Adipocyte (in vitro differentiated cells): ENCODE data around the gene RBM26.

Experiments used
- DNase-seq: peaks from one replicate; pipeline ENCODE4 v3.0.0-alpha.2; 2015; ENCODE audit warnings: low read depth
- H3K27me3 ChIP-seq: replicated peaks from 2 replicates; pipeline ENCODE4 v1.7.0; 2013; ENCODE audit warnings: mild to moderate bottlenecking, low read length, moderate library complexity; ENCODE audit not compliant: control insufficient read depth, insufficient read depth
- H3K36me3 ChIP-seq: 2 replicates; pipeline ENCODE4 v1.7.0; 2013; ENCODE audit warnings: low read length, mild to moderate bottlenecking, moderate library complexity; ENCODE audit not compliant: control insufficient read depth, insufficient read depth, severe bottlenecking
- H3K4me1 ChIP-seq: 2 replicates; pipeline ENCODE4 v1.7.0; 2013; ENCODE audit warnings: mild to moderate bottlenecking, low read length, moderate library complexity; ENCODE audit not compliant: control insufficient read depth, insufficient read depth
- H3K4me3 ChIP-seq: 2 replicates; pipeline ENCODE4 v1.7.0; 2013; ENCODE audit warnings: mild to moderate bottlenecking, low read length, moderate library complexity
- H3K9ac ChIP-seq: 2 replicates; pipeline ENCODE4 v1.7.0; 2013; ENCODE audit warnings: mild to moderate bottlenecking, low read length, moderate library complexity
- H3K9me3 ChIP-seq: 2 replicates; pipeline ENCODE4 v1.7.0; 2013; ENCODE audit warnings: mild to moderate bottlenecking, low read length, moderate library complexity; ENCODE audit not compliant: control insufficient read depth

RBM26 gene

DNA sequence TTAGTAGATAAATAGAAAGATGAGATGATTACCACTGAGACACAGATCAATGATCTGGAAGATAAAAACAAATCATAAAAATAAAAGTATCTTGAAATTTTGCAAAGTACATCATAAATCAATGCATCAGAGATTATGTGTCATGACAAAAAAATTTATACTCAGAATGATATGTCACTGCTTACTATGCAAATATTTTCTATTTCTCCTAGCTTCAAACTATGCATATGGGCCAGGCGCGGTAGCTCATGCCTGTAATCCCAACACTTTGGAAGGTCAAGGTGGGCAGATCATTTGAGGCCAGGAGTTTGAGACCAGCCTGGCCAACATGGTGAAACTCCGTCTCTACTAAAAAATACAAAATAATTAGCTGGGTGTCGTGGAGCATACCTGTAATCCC lies 17.3 kb upstream of the RBM26 start:
- no peak for DNase-seq
- Histone ChIP-seq H3K4me3 (no peak overlapping the region), H3K9me3 (no peaks in the 10 kb centered on the region), H3K27me3 (no peaks in the 10 kb centered on the region), H3K36me3 (no peaks in the 10 kb centered on the region), H3K9ac (peak overlapping the region; percentile 12), H3K4me1 (no peaks in the 10 kb centered on the region)

DNA sequence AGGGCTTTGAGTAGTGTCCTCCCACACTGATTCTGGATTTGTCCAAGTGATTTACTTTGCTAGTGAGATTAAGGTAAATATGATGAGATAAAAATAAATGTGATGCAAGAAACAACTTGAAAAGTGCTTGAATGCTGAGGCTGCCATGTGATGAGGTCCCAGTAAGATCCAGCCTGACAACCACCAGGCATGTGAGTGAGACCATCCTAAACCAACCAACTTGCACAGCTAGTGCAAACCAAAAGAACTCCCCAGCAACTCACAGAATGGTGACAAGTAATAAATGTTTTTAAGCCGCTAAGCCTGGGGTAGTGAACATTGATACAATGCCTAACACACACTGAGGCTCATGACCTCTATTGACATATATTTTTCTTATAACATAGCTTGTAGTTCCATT lies 13.3 kb upstream of the RBM26 start:
- Histone ChIP-seq H3K9me3 (no peaks in the 10 kb centered on the region), H3K27me3 (no peaks in the 10 kb centered on the region), H3K4me1 (no peaks in the 10 kb centered on the region), H3K36me3 (peaks cover 5% of the 10 kb centered on the region), H3K9ac (no peak overlapping the region), H3K4me3 (no peak overlapping the region)
- no peak for DNase-seq

DNA sequence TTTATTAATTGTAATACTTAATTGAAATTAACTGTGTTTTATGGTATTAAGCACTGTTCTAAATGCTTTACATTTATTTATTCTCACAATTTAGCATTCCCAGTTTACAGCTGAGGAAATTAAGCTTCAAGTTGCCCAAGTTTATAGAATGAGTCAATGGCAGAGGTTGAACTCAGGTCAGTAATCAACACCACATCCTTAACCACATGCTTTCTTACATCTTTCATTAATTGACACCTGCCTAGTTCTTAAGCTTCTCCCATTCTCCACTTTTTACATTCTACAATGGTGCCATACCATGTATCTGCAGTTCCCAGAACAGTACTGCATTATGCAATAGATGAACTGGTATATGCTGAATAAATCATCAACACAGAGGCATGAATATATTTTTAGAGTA lies 11.7 kb upstream of the RBM26 start:
- no peak overlapping the region for H3K9ac ChIP-seq
- no peaks in the 10 kb centered on the region for H3K9me3 ChIP-seq
- H3K4me3 ChIP-seq: no peak overlapping the region
- no peak for DNase-seq
- no peaks in the 10 kb centered on the region for H3K4me1 ChIP-seq
- no peaks in the 10 kb centered on the region for H3K27me3 ChIP-seq
- H3K36me3 ChIP-seq: peaks cover 10% of the 10 kb centered on the region

DNA sequence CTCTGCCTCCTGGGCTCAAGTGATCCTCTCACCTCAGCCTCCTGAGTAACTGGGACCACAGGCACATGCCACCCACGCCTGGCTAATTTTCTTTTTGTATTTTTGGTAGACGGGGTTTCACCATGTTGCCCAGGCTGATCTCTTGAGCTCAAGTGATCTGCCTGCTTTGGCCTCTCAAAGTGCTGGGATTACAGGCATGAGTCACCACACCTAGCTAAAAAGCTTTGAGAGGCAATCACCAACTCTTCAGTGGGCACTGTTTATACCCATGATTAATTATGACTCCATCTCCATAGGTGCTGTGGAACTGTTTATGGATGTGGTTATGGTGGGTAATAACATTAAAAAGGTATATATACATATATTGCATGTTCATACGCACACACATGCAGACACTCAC lies 7.5 kb upstream of the RBM26 start:
- no peaks in the 10 kb centered on the region for H3K9me3 ChIP-seq
- no peak for DNase-seq
- no peak overlapping the region for H3K4me3 ChIP-seq
- H3K27me3 ChIP-seq: no peaks in the 10 kb centered on the region
- no peak overlapping the region for H3K9ac ChIP-seq
- peaks cover 10% of the 10 kb centered on the region for H3K36me3 ChIP-seq
- no peaks in the 10 kb centered on the region for H3K4me1 ChIP-seq

DNA sequence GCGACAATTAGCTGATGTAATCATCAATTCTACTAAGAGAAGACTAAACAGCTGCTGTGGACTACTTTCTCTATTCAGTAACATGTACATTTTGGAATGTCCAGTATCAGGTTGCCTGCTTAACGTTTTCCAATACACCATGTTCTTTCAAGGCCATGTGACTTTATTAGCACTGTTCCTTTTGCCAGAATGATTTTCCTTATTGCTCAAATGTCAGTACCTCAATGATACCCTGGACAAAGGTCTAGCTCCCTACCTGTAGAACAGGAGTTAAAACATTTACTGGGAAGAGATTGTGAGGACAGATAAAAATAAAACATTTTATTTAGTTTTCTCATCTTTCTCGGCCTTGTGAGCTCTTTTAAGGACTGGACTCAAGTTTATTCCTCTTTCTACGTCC lies 3.8 kb upstream of the RBM26 start:
- DNase-seq: no peak
- no peak overlapping the region for H3K4me3 ChIP-seq
- H3K27me3 ChIP-seq: no peaks in the 10 kb centered on the region
- peaks cover 12% of the 10 kb centered on the region for H3K4me1 ChIP-seq
- H3K9me3 ChIP-seq: no peaks in the 10 kb centered on the region
- peaks cover 5% of the 10 kb centered on the region for H3K36me3 ChIP-seq
- H3K9ac ChIP-seq: no peak overlapping the region

DNA sequence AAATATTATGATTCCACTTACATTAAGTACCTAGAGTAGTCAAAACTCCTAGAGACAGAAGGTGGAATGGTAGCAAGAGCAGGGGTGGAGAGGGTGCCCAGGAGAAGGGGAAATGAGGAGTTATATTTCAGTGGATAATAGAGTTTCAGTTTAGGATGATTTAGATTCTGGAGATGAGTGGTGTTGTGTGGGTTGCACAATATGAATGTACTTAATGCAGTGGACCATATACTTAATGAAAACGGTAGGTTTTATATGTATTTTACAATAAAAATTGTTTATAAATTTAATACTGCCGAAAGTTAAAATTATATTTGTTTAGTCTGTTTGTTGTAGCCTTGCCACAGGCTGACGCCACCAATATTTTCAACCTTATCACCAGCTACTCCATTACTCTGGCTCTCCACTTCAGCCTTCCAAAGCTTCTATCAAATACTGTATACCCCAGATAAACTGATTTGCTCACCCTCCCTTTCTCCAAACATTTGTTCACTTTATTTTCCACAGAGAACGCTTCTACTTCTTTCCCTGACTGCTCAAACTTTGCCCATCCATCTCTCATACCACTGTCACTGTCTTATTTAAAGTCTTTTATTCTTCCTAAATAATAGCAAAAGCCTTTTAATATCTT lies 1.4 kb upstream of the RBM26 start:
- H3K9ac ChIP-seq: peak overlapping the region; percentile 98
- H3K36me3 ChIP-seq: no peaks in the 10 kb centered on the region
- H3K4me1 ChIP-seq: peaks cover 36% of the 10 kb centered on the region
- DNase-seq: no peak
- H3K27me3 ChIP-seq: no peaks in the 10 kb centered on the region
- H3K4me3 ChIP-seq: peak overlapping the region; percentile 99
- H3K9me3 ChIP-seq: no peaks in the 10 kb centered on the region

DNA sequence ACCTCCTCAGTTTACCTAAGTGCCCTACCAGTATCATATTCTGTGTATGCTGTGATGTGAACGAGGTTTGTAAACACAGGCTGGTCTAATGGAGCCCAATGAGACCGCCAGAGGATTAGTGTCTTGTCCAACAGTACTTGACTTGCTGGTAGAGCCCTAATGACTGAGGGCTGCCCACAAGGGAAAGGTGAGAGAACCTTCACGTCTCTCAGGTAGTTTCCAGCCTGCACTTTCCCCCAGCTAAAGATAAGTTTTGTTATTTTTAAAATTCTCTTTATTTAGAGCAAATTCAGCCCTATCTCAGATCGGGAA lies 498 bp upstream of the RBM26 start:
- no peaks in the 10 kb centered on the region for H3K27me3 ChIP-seq
- H3K36me3 ChIP-seq: no peaks in the 10 kb centered on the region
- no peak for DNase-seq
- peak overlapping the region; percentile 99 for H3K4me3 ChIP-seq
- H3K4me1 ChIP-seq: peaks cover 45% of the 10 kb centered on the region
- H3K9ac ChIP-seq: peak overlapping the region; percentile 98
- H3K9me3 ChIP-seq: no peaks in the 10 kb centered on the region

DNA sequence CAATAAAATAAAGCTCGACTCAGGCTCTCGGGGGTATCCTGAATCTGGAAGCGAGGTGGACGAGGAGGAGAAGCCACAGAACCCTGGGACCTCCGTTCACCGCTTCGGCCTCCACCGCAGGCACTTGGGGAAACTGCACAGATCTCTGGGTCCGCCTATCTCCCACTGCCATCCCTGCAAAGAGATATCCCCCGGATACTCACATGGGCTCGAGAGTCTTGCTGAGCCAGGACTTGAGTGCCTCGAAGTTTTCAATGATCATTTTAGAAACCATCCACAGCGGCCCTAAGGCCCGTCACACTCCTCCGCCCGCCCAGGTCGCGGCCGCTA lies 589 bp downstream of the RBM26 start:
- Histone ChIP-seq H3K36me3 (no peaks in the 10 kb centered on the region), H3K4me1 (peaks cover 45% of the 10 kb centered on the region)
- DNase-seq: no peak

DNA sequence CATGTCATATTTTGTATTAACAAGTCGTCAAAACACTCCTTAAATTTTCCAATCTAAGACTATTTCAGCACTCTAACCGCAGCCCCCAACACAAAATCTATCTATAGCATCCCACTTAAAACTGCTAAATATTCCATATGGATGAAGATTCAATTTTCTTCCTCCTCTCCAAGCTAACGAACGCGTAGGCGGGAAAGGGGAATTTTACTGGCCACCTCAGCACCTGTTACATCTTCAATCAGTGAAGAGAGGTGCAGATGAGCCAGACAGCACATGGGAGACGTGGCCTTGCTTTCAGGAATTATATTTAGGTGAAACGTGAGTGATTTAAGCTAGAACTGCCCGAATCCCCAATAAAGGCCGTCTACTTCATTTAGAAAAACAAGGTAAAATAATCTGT lies 1.1 kb downstream of the RBM26 start:
- Histone ChIP-seq H3K27me3 (no peaks in the 10 kb centered on the region), H3K4me3 (peak overlapping the region; percentile 99), H3K4me1 (peaks cover 45% of the 10 kb centered on the region), H3K9me3 (no peaks in the 10 kb centered on the region), H3K9ac (peak overlapping the region; percentile 98), H3K36me3 (peaks cover 3% of the 10 kb centered on the region)
- peak; percentile 32 for DNase-seq

More for the DNA sequence above, 589 bp downstream of the RBM26 start:
- H3K4me3 ChIP-seq: peak overlapping the region; percentile 99
- peak overlapping the region; percentile 98 for H3K9ac ChIP-seq
- H3K27me3 ChIP-seq: no peaks in the 10 kb centered on the region
- H3K9me3 ChIP-seq: no peaks in the 10 kb centered on the region

DNA sequence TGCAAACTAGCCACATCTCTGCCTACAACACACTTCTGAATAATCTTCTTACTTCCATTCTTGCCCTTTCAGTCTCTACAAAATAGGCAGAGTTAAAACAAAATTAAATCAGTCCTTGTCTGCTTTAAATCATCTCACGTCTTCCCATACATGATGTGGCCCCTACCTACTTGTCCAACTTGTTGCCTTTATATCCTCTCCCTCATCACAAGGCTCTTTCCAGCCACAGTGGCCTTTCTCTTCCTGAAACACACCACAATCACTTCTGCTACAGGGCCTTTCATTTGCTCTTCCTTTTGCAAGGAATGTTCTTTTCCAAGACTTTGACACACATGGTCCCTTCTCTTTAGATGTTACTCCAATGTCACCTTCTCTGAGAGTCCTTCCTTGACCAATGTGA lies 1.7 kb downstream of the RBM26 start:
- peak overlapping the region; percentile 98 for H3K9ac ChIP-seq
- no peaks in the 10 kb centered on the region for H3K27me3 ChIP-seq
- H3K9me3 ChIP-seq: no peaks in the 10 kb centered on the region
- peaks cover 45% of the 10 kb centered on the region for H3K4me1 ChIP-seq
- H3K4me3 ChIP-seq: peak overlapping the region; percentile 99
- peak; percentile 14 for DNase-seq
- peaks cover 9% of the 10 kb centered on the region for H3K36me3 ChIP-seq

DNA sequence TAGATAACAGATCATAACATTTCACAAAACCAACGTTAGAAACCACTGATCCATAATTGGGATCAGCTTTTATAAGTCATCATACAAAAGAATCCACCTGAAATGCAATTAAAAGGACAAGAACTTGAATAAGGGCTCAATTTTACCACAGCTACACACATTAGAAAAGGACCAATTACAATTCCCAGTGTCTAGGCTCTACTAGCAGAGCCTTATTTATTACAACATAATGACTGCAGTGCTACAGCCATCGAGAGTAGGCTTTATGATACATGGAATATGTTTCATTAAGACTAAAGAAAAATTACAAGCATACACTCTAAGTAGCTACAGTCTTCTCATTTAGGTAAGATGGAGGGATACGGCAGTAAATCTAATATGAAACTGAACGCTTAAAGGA lies 2.9 kb downstream of the RBM26 start:
- H3K9me3 ChIP-seq: no peaks in the 10 kb centered on the region
- peak overlapping the region; percentile 99 for H3K4me3 ChIP-seq
- H3K4me1 ChIP-seq: peaks cover 53% of the 10 kb centered on the region
- H3K36me3 ChIP-seq: peaks cover 17% of the 10 kb centered on the region
- peak; percentile 23 for DNase-seq
- no peak overlapping the region for H3K9ac ChIP-seq
- H3K27me3 ChIP-seq: no peaks in the 10 kb centered on the region

DNA sequence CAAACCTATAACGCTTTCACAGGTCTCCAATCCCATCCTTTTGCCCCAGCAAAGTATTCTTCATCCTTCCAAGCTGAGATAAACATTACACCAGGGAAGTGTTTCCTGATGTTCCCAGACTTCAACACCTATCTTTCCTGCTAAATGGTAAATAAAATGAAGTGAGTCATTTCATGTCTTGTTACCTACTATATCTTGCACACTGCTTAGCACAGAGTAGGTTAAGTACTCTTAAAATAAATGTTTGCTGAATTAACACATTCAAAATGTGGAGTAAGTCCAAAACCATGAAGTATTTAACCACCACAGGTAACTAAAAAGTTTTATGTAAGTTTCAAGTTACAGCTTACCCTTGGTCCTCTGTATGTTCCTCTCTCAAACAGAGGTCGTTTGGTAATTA lies 3.4 kb downstream of the RBM26 start:
- no peak for DNase-seq
- Histone ChIP-seq H3K9ac (peak overlapping the region; percentile 5), H3K9me3 (no peaks in the 10 kb centered on the region), H3K4me3 (peak overlapping the region; percentile 99), H3K36me3 (peaks cover 17% of the 10 kb centered on the region), H3K27me3 (no peaks in the 10 kb centered on the region), H3K4me1 (peaks cover 55% of the 10 kb centered on the region)
